Stimulated activated CD8-positive, alpha-beta memory T cell treated with anti-CD3 and anti-CD28 coated beads, Interleukin-7, amount 100 ng/mL, for 1 hour (primary cell): ENCODE measurements around the gene PKP4.
"Not testable (repeated sequence)": the region's sequence is repeated elsewhere in the genome, so short reads cannot be mapped to it uniquely, and the experiment has no call there.

Source experiments
- DNase-seq, 2 donors: peaks; one replicate each; pipeline ENCODE4 v3.0.0-alpha.2; 2020; ENCODE audit warnings: low read depth in 2 of 2

Gene PKP4

DNA sequence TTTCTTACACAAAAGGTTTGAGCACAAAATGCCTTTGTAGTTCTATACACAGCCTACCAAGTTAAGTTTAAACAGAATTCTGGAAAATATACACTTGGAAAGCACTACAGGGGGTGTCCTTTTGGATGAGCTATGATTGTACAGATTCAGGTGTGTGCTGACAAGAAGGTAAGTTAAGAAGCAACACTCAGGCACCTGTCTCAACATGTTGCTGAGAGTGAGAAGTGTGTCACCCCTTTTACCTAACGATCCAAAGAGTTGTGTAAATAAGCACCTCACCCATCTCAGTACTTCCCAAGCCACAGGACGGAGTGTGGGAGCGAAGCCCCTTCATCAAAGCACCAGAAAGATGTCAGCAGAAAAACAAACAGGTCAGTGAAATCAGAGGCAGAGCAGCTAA, 228.9 kb downstream of the PKP4 start:
- no peak for DNase-seq

DNA sequence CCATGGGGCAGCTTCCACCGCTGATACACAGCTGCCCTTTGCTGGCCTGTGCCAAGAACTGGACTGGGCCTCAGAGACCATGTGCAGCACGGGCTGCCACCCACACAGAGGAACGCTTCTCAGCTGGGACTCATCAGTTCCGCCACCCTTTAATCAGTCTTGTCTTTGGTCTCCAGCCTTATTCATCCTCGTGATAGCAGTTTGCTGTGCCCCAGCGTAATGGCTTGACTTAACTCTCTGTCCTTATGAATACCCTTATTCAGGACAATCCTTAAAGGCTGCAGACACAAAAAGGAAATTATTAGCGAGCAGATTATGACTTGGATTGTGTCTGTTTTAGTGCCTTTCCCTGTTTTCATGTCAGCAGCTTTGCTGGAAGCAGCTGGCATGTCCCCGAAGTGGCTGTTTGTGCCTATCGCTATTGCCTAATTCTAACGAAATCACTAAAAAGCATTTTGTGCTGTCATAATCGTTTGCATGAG, 229.5 kb downstream of the PKP4 start:
- DNase-seq: no peak

DNA sequence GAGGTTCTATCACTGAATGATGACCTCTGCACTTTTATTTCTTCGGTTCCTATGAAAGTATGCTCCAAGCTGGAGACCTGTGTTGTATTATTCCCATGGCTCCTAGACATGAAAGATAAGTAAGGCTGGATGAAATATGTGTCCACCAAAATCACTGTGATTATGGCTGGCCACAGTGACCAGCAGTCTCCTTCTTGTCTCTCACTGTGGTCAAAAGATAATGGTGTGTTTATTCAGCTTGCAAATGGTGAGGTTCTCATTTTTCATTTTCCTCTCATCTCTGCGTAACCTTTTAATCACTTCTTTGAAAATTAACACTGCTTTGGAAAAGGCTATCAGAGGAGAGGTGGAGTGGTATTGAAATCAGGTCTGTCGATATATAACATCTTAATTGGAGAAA, 230.6 kb downstream of the PKP4 start:
- DNase-seq: no peak

DNA sequence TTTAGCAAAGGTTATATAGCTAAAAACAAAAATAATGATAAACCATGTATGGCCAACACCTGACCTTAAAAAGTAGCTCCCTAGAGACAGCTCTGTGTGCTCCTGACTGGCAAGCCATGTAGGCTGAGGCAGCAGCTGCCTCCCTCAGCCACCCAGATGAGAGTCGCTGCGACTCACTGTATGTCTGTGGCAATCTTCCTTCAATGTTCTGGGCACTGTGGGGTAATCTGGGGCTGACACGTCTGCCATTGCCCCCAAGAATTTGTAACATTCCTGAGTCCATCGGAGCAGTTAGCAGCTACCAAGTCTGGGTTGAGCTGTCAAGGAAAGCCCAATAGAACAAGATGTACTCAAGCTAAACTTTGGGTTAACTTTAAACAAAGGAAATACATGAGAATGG, 232.0 kb downstream of the PKP4 start:
- DNase-seq: no peak

DNA sequence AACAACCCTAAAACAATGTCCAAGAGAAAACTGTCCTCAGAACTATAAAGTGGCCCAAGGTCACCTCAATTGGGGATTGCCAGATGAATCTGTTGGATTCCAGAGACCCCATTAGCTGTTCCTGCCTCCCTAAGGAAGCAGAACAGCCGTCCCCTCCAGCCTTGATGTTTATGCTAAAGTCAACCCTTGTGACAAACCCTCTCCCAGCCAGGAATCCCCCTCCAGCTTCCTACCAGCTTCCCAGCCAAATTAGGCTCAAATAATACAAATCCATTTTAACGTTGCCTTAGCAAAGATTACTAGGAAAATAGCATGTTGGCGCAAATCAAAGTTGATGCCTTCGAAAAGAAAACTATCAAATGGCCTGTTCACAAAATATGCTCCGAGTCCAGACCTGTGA, 232.6 kb downstream of the PKP4 start:
- DNase-seq: no peak

DNA sequence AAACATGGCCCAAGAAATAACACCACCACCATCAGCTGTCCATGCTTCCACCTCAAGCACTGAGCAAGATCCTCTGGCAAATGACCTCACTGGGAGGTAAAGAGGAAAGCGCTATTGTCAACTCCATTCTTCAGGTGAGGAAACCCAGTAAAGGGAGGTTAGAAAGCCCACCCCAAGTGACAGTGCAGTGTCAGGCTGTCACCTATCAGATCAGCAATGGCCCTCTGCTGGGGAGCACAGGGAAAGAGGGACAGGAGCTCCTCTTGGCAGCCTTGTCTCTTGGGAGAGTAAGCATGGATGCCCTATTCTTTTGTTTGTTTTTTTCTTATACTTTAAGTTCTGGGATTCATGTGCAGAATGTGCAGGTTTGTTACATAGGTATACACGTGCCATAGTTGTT, 234.1 kb downstream of the PKP4 start:
- no peak for DNase-seq

DNA sequence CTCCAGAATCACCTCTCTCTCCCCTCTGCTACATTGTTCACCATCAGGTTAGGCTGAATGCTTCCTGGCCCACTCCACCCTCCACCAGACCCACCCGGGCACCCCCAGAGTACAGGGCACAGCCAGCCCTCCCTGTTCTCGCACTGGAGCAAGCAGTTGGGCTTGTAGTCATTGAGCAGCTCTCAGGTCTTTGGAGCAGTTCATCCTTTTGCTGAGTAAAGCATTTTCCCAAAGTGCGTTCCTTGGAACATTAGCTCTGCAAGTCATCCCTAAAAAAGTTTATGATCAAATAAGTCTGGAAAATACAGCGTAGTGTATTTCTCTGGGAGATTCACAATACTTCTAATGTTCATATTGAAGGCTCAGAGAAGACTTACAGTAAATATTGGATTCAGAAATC, 234.9 kb downstream of the PKP4 start:
- no peak for DNase-seq

DNA sequence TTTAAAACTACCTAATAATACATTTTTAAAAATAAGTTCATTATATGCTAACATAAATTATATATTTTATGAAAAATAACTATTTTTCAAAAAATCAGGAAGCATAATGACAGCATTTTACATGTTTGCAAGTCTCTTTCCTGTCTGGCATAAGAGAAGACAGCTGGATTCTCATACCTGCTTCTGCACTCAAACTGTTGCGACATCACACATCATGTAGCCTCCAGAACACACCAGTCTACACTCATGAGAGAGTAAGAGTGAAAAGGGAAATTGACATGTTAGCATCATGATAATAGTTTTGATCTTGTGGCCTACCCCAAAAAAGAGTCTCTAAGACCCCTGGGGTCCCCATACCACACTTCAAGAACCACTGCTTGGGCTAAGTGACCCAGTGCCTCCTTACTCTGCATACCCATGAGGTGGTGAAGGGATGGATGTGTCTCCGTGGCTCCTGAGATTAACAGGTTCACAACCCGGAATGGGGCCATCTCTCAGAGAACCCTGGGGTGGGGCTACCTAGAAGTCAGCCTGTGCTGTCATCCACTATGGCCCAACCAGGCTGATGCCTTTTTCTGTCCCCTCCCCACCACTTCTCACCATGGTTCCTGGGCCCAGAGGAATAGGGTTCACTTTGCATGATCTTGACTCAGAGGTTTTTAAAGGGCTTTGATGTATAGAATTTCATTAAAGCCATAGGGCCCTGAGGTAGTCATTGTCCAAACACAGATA, 235.8 kb downstream of the PKP4 start:
- no peak for DNase-seq

DNA sequence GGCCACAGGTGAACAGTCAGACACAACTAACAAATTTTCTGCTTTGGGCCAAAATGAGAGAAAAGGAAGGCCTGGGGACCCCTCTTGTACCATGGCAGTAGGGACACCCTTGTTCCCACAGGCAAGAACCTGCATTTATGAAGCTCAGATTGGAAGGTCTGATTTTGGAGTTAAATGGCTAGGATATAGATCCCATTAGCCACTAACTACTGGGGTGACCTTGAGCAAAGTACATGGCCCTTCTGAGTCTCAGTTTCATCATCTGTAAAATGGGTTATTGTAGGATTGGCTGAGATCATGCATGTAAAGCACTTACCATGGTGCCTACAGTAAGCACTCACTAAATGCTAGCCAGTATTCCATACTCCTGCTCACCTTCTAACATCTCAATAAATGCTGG, 236.7 kb downstream of the PKP4 start:
- DNase-seq: no peak

DNA sequence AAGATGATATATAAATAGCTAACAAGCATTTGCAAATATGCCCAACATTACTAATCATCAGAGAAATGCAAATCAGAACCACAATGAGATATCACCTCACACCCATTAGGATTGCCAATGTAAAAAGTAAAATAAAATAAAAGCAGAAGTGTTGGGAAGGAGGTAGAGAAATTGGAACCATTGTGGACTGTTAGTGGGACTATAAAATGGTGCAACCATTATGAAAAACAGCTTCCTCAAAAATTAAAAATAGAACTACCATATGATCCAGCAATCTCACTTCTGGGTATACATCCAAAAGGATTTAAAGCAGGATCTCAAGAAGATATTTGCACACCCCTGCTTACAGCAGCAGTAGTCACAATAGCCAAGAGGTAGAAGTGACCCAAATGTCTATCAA, 238.6 kb downstream of the PKP4 start:
- DNase-seq: no peak

DNA sequence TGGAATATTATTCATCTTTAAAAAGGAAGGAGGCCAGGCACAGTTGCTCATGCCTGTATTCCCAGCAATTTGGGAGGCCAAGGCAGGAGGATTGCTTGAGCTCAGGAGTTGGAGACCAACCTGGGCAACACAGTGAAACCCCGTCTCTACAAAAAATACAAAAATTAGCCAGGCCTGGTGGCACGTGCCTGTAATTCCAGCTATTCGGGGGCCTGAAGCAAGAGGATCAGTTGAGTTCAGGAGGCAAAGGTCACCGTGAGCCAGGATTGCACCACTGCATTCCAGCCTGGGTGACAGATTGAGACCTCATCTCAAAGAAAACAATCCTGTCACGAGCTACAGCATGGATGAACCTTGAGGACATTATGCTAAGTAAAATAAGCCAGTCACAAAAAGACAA, 239.0 kb downstream of the PKP4 start:
- DNase-seq: not testable (repeated sequence)

DNA sequence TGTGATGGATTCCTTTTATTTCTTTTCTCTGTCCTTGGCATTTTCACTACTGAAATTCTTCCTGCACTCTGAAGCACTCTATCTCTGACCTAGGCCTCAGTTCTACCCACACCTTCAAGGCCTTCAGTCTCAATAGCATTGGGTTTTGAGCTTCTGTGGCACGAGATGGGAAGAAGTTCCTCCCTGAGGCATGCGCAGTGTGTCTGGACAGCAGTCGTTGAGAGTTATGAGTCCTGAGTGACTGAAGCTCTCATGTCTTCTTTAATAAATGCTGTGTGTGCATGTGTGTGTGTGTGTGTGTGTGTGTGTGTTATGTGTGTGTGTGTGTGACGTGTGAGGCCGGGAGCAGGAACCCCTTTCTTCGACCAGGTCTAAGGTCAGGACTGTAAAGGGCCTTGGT, 242.6 kb downstream of the PKP4 start:
- DNase-seq: no peak

DNA sequence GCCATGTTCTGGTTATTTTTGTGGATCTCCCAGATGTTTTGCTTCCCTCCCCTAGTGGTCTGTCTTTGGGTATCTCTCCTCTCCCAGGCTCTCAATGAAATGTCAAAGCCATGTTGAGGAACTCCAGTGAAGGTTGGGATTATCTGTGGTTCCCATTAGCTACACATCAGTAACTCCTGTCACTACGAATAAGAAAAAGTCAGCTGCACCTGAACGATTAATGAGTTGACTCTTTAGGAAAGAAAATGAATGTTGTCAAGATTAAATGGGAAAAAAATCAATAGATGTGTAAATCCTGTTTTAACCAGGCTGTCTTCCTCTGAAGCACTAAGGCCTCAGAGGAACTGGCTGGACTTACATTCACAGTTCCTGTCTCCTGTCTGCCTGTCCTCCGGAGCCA, 244.3 kb downstream of the PKP4 start:
- no peak for DNase-seq

DNA sequence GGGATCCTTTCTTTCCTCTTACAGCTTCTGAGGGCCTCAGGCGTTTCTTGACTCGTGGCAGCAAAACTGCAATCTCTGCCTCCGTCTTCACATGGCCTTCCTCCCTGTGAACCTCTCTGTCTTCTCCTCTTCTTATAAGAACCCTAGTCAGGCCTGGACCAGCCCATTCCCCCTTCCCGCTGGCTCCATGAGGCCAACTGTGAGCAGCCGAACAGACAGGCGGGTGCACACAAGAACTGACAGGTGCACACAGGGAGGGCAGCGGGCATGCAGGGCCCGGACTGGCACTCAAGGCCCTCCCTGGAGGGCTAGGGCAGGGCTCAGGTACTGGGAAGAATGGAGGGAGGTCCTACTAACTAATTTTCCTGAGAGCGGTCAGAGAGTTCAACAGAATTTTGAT, 246.0 kb downstream of the PKP4 start:
- no peak for DNase-seq

DNA sequence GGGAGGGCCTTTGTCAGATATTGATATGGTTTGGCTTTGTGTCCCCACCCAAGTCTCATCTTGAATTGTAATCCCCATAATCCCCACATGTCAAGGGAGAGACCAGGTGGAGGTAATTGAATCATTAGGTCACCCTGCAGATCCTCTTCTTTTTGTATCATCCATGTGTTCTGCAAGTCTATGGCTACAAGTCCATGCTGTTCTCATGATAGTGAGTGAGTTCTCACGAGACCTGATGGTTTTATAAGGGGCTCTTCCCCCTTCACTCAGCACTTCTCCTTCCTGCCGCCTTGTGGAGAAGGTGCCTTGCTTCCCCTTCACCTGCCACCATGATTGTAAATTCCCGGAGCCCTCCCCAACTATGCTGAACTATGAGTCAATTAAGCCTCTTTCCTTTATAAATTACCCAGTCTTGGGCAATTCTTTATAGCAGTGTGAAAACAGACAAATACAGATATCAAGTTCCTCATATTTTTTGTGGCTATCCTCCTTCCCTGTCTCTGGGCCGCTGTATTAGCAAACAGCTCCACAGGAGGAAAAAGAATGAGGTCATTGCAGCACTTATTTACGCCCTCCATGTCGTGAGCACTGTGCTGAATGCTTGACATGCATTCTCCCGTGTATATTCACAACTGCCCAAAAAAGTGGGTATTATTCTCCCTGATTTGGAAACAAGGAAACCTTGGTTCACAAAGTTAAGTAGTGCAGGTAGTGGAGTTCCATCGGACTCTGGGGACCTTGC, 248.1 kb downstream of the PKP4 start:
- DNase-seq: not testable (repeated sequence)

DNA sequence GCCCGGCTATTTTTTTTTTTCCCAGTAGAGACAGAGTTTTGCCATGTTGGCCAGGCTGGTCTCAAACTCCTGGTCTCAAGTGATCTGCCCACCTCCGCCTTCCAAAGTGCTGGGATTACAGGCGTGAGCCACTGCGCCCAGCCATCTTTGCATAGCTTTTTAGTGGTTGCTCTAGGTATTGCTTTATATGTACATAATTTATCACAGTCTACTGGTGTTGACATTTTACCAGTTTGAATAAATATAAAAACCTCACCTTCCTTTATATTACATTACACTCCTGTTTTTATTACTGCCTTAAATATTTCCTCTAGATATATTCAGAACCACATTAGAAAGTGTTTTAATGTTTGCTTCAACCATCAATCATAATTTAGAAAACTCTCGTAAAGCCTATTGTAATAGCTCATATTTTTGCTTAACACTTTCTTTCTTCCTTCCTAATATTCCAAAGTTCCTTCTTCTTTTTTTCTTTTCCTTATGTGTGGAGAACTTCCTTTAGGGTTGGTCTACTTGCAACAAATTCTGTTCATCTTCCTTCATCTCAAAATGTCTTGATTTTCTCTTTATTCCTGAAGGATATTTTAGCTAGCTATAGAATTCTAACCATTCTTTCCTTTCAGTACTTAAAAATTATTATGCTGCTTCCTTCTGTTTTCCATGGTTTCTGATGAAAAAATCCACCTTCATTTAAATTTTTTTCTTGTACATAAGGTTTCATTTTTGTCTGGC, 256.2 kb downstream of the PKP4 start:
- DNase-seq: no peak

DNA sequence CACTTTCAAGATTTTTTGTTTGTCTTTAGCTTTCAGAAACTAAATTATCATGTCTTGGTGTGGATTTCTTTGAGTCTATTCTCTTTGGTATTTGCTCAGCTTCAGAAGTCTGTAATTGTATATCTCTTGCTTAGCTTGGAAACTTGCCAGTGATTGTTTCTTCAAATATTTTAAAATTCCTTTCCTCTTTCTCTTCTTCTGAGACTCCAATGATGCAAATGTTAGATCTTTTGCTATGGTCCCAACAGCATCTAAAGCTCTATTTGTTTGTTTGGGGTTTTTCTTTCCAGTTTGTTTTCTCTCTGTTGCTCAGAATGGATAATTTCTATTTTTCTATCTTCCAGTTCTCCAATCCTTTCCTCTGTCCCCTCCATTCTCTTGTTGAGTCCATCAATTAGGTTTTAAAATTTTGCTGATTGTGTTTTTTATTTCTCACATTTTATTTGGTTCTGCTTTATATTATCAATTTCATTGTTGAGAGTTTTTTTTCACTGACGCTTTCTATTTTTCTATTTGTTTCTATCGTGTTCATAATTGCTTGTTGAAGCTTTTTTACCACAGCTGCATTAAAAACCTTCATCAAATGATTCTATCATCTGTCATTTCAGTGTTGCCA, 256.9 kb downstream of the PKP4 start:
- DNase-seq: no peak

DNA sequence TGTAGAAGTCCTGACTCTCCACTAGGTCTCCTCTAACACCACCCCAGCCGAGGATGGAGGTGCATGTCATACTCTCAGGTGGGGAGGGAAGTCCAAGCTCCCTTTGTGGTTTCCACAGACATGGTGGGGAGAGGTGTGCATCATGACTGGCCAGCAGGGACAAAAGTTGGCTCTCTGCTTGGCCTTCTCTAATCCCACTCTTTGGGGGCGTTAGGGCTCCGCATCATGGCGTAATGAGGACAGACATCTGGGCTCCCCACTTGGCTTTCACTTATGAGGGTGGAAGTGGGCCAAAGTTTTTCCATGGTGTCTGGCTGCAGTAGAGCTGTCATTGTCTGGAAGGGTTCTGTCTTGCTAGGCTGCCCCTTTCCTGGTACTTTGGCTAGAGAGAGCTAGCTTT, 257.7 kb downstream of the PKP4 start:
- no peak for DNase-seq

DNA sequence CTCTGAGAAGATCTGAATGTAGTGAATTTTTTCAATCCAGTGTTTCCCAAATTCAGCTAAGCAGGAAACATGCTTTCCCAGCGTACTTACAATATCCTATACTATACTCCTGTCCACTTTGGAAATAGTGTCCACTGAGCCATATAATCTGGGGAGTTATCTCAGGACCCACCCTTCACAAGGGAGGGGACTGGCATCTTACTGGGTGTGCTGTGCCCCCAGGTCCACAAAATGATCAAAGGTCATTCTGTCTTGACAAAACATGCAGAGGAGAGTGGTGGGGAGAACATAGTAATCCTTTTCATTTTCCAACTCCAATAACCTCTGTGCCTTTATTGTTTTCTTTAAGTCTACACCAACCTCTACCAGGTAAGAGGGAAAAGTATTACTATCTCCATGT, 258.6 kb downstream of the PKP4 start:
- DNase-seq: no peak

DNA sequence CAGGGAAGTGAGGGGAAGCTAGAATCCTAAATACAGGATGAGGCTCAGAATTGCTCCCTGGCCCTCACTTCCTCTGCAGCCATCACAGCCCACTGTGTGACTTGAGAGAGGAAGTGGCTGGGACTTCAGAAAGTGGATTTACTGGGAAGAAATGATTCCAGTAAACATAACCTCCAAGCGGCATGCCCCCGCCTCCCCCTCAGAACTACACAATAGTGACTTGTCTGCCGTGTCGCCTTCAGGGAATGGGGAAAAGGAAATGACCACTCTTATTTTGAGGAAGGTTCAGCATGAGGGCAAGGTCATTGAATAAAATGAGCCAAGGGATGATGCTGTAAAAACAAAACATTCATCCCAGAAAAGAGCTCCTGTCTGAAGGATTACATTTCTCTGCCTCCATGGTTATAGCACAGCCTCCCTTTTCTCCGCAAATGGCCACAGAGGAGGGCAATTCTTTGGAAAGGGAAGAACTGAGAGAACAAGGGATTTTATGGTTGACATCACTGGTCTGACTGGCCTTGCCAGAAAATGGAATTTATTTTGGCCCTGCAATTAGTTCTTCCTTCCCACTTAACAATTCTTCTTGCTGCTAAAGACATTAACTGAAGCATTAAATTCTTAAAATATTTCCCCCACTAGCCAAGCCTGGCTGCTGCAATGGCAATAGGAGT, 259.5 kb downstream of the PKP4 start:
- DNase-seq: no peak

DNA sequence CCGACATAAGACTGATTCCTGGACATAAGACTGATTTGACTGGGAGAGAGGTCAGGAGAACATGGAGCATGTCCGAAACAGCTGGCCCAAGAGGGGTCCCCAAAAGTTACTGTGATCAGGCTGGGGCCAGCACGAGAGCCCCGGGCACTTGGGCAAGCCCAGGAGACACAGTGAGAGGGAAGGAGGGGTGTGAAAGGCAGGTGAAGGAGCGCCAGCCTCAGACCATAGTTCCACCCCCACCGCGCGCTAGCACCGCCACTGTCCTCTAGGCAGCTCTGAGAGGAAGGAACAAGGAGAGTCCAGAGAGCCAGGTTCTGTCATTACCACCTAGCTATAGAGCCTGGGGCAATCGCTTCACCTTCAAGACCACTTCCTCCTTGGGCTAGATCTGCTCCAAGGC, 260.2 kb downstream of the PKP4 start:
- no peak for DNase-seq
